Measurements from ENCODE around the gene MYL9.

DNA sequence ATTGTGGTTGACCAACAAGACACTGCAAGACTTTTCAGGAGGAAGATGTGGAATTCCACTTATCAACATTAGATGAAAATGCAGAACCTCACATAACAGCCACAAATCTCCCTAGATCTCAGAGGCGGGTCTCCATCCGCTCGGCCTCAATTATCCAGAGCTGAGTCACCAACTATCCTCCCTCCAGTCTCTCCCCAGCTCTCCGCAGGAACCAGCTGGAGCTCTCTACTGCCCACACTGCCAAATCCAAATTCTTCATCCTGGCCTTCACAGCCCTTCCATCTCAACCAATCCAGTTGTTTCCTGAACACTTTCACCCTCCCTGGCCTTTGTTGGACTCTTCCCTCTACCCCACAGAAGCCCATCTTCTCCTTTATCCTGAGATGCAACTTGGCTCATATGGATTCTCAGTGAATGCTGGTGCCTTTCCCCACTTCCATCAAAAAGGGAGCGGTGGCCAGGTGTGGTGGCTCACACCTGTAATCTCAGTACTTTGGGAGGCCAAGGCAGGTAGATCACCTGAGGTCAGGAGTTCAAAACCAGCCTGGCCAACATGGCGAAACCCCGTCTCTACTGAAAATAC, 28.6 kb downstream of the MYL9 start:
- TF ChIP-seq, protein P1, sequence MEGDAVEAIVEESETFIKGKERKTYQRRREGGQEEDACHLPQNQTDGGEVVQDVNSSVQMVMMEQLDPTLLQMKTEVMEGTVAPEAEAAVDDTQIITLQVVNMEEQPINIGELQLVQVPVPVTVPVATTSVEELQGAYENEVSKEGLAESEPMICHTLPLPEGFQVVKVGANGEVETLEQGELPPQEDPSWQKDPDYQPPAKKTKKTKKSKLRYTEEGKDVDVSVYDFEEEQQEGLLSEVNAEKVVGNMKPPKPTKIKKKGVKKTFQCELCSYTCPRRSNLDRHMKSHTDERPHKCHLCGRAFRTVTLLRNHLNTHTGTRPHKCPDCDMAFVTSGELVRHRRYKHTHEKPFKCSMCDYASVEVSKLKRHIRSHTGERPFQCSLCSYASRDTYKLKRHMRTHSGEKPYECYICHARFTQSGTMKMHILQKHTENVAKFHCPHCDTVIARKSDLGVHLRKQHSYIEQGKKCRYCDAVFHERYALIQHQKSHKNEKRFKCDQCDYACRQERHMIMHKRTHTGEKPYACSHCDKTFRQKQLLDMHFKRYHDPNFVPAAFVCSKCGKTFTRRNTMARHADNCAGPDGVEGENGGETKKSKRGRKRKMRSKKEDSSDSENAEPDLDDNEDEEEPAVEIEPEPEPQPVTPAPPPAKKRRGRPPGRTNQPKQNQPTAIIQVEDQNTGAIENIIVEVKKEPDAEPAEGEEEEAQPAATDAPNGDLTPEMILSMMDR (IDR thresholded peaks at IDR 0.05), result no peak
- TF ChIP-seq POLR2AphosphoS5 (IDR thresholded peaks at IDR 0.05), result no peak
